Erythroblast (primary cell): ENCODE measurements around the gene CCDC12.

Source experiments
- GATA1 ChIP-seq: IDR thresholded peaks from 2 replicates; pipeline ENCODE4 v1.6.1; 2011; ENCODE audit warnings: low read depth, mild to moderate bottlenecking, control low read depth, low read length, moderate library complexity
- POLR2A ChIP-seq: IDR thresholded peaks from 2 replicates; pipeline ENCODE4 v1.6.1; 2011; ENCODE audit warnings: mild to moderate bottlenecking, low read length

- TF ChIP-seq POLR2A = no peak
- TF ChIP-seq GATA1 = no peak
Observed at GRCh38 chr3:46889381-46890110, 87.0 kb downstream of the CCDC12 start.
